NB4 (cell line): ENCODE data around the gene TMEM9.

Source experiments
- POLR2A ChIP-seq: IDR thresholded peaks from 2 replicates; pipeline ENCODE4 v1.6.1; 2011; ENCODE audit warnings: mild to moderate bottlenecking; ENCODE audit not compliant: insufficient read length; ENCODE audit errors: extremely low read depth
- TF ChIP-seq, protein P1 (sequence below): IDR thresholded peaks from one replicate; pipeline ENCODE4 v1.5.1; 2012; ENCODE audit warnings: low read depth, low read length

DNA sequence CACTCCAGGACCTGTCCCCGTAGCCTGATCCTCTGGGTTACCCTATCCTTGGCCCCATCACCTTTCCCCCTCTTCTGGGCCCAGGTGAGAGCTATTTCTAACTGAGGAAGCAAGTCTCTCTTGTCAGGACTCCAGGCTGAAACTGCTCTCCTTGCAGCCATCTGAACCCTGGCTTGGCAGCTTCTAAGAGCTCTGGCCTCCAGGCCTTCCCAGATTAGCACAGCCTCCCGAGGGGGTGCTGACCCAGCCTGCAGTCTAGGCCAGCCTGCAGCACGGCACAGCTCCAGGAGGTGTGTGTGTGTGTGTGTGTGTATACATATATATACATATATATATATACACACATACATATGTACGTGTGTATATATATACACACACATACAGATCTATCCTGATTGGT is 59.4 kb downstream of the TMEM9 start:
- TF ChIP-seq, protein P1, sequence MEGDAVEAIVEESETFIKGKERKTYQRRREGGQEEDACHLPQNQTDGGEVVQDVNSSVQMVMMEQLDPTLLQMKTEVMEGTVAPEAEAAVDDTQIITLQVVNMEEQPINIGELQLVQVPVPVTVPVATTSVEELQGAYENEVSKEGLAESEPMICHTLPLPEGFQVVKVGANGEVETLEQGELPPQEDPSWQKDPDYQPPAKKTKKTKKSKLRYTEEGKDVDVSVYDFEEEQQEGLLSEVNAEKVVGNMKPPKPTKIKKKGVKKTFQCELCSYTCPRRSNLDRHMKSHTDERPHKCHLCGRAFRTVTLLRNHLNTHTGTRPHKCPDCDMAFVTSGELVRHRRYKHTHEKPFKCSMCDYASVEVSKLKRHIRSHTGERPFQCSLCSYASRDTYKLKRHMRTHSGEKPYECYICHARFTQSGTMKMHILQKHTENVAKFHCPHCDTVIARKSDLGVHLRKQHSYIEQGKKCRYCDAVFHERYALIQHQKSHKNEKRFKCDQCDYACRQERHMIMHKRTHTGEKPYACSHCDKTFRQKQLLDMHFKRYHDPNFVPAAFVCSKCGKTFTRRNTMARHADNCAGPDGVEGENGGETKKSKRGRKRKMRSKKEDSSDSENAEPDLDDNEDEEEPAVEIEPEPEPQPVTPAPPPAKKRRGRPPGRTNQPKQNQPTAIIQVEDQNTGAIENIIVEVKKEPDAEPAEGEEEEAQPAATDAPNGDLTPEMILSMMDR: no peak
- TF ChIP-seq POLR2A: no peak
